ENCODE results near the gene SPOCK2. TPM values are rescaled to one million over a fixed set of nuclear protein-coding genes. Genes with fewer than 3 reads are reported as not detected.

The SPOCK2 gene
- total RNA-seq, 1 donor from 2014 or later = 0.54 TPM

GRCh38 chr10:72013202-72013945 is 75.0 kb downstream of the SPOCK2 start:
- H3K27ac Mint-ChIP-seq (ENCODE audit: unreplicated experiment) = no peak overlapping the region
- DNase-seq (ENCODE audit: extremely low spot score, unreplicated experiment) = no peak
- H3K36me3 Mint-ChIP-seq (ENCODE audit: unreplicated experiment) = peaks cover 8% of the 10 kb centered on the region
- H3K4me1 Mint-ChIP-seq (ENCODE audit: unreplicated experiment) = peaks cover 61% of the 10 kb centered on the region
- no peak for TF ChIP-seq CTCF (IDR thresholded peaks at IDR 0.05)
- H3K9me3 Mint-ChIP-seq (ENCODE audit: unreplicated experiment) = no peaks in the 10 kb centered on the region
- H3K4me3 Mint-ChIP-seq (ENCODE audit: unreplicated experiment) = no peak overlapping the region
- H3K27me3 Mint-ChIP-seq (ENCODE audit: unreplicated experiment) = no peaks in the 10 kb centered on the region

GRCh38 chr10:72012796-72013195 is 75.6 kb downstream of the SPOCK2 start:
- H3K27ac Mint-ChIP-seq (ENCODE audit: unreplicated experiment) = no peak overlapping the region
- H3K4me1 Mint-ChIP-seq (ENCODE audit: unreplicated experiment) = peaks cover 56% of the 10 kb centered on the region
- H3K36me3 Mint-ChIP-seq (ENCODE audit: unreplicated experiment) = peaks cover 8% of the 10 kb centered on the region
- H3K4me3 Mint-ChIP-seq (ENCODE audit: unreplicated experiment) = no peak overlapping the region
- TF ChIP-seq CTCF (IDR thresholded peaks at IDR 0.05) = no peak
- H3K27me3 Mint-ChIP-seq (ENCODE audit: unreplicated experiment) = no peaks in the 10 kb centered on the region
- no peak for DNase-seq (ENCODE audit: extremely low spot score, unreplicated experiment)
- H3K9me3 Mint-ChIP-seq (ENCODE audit: unreplicated experiment) = no peaks in the 10 kb centered on the region

- peaks cover 49% of the 10 kb centered on the region for H3K4me1 Mint-ChIP-seq (ENCODE audit: unreplicated experiment)
- no peaks in the 10 kb centered on the region for H3K9me3 Mint-ChIP-seq (ENCODE audit: unreplicated experiment)
- DNase-seq (ENCODE audit: extremely low spot score, unreplicated experiment) = no peak
- peaks cover 10% of the 10 kb centered on the region for H3K36me3 Mint-ChIP-seq (ENCODE audit: unreplicated experiment)
- no peak for TF ChIP-seq CTCF (IDR thresholded peaks at IDR 0.05)
- H3K27ac Mint-ChIP-seq (ENCODE audit: unreplicated experiment) = no peak overlapping the region
- no peak overlapping the region for H3K4me3 Mint-ChIP-seq (ENCODE audit: unreplicated experiment)
- no peaks in the 10 kb centered on the region for H3K27me3 Mint-ChIP-seq (ENCODE audit: unreplicated experiment)
Observed at GRCh38 chr10:72011976-72012512, 76.3 kb downstream of the SPOCK2 start.

- Mint-ChIP-seq H3K36me3 (ENCODE audit: unreplicated experiment) (peaks cover 13% of the 10 kb centered on the region), H3K27ac (ENCODE audit: unreplicated experiment) (peak overlapping the region; percentile 98), H3K9me3 (ENCODE audit: unreplicated experiment) (no peaks in the 10 kb centered on the region), H3K27me3 (ENCODE audit: unreplicated experiment) (no peaks in the 10 kb centered on the region), H3K4me1 (ENCODE audit: unreplicated experiment) (peaks cover 48% of the 10 kb centered on the region), H3K4me3 (ENCODE audit: unreplicated experiment) (no peak overlapping the region)
- no peak for TF ChIP-seq CTCF (IDR thresholded peaks at IDR 0.05)
- no peak for DNase-seq (ENCODE audit: extremely low spot score, unreplicated experiment)
Observed at GRCh38 chr10:72011468-72011867, 76.9 kb downstream of the SPOCK2 start.

GRCh38 chr10:72011016-72011415 is 77.3 kb downstream of the SPOCK2 start:
- Mint-ChIP-seq H3K4me1 (ENCODE audit: unreplicated experiment) (peaks cover 46% of the 10 kb centered on the region), H3K4me3 (ENCODE audit: unreplicated experiment) (no peak overlapping the region), H3K9me3 (ENCODE audit: unreplicated experiment) (no peaks in the 10 kb centered on the region), H3K27ac (ENCODE audit: unreplicated experiment) (peak overlapping the region; percentile 98), H3K27me3 (ENCODE audit: unreplicated experiment) (no peaks in the 10 kb centered on the region), H3K36me3 (ENCODE audit: unreplicated experiment) (peaks cover 13% of the 10 kb centered on the region)
- no peak for DNase-seq (ENCODE audit: extremely low spot score, unreplicated experiment)
- no peak for TF ChIP-seq CTCF (IDR thresholded peaks at IDR 0.05)
